NB4 (cell line): Measurements from ENCODE around the gene FSD1.

Experiments
- DNase-seq: peaks from one replicate; pipeline ENCODE4 v3.0.0; 2010; ENCODE audit warnings: low read depth
- H3K4me3 ChIP-seq: one replicate; pipeline ENCODE4 v1.5.1; 2011; ENCODE audit warnings: mild to moderate bottlenecking, low read depth, low read length, moderate library complexity
- MAX ChIP-seq: IDR thresholded peaks from 2 replicates; pipeline ENCODE4 v1.6.1; 2011; ENCODE audit warnings: low read depth, low read length
- MYC ChIP-seq: IDR thresholded peaks from 2 replicates; pipeline ENCODE4 v1.6.1; 2011; ENCODE audit warnings: low read depth, low read length
- POLR2A ChIP-seq: IDR thresholded peaks from 2 replicates; pipeline ENCODE4 v1.6.1; 2011; ENCODE audit warnings: mild to moderate bottlenecking; ENCODE audit not compliant: insufficient read length; ENCODE audit errors: extremely low read depth
- TF ChIP-seq, protein P1 (sequence below): IDR thresholded peaks from one replicate; pipeline ENCODE4 v1.5.1; 2012; ENCODE audit warnings: low read depth, low read length

The FSD1 gene

GRCh38 chr19:4371247-4372164 lies 67.1 kb downstream of the FSD1 start:
- DNase-seq: no peak
- no peak for TF ChIP-seq MYC
- TF ChIP-seq, protein P1, sequence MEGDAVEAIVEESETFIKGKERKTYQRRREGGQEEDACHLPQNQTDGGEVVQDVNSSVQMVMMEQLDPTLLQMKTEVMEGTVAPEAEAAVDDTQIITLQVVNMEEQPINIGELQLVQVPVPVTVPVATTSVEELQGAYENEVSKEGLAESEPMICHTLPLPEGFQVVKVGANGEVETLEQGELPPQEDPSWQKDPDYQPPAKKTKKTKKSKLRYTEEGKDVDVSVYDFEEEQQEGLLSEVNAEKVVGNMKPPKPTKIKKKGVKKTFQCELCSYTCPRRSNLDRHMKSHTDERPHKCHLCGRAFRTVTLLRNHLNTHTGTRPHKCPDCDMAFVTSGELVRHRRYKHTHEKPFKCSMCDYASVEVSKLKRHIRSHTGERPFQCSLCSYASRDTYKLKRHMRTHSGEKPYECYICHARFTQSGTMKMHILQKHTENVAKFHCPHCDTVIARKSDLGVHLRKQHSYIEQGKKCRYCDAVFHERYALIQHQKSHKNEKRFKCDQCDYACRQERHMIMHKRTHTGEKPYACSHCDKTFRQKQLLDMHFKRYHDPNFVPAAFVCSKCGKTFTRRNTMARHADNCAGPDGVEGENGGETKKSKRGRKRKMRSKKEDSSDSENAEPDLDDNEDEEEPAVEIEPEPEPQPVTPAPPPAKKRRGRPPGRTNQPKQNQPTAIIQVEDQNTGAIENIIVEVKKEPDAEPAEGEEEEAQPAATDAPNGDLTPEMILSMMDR: no peak
- no peak for TF ChIP-seq POLR2A
- no peak for TF ChIP-seq MAX
- H3K4me3 ChIP-seq: no peak overlapping the region

- DNase-seq: no peak
- TF ChIP-seq, protein P1: no peak
- TF ChIP-seq POLR2A (no peak), MAX (no peak), MYC (no peak)
- H3K4me3 ChIP-seq: no peak overlapping the region
Observed at GRCh38 chr19:4372165-4373012, 68.0 kb downstream of the FSD1 start.

- no peak overlapping the region for H3K4me3 ChIP-seq
- no peak for TF ChIP-seq POLR2A
- TF ChIP-seq, protein P1: no peak
- no peak for TF ChIP-seq MAX
- no peak for TF ChIP-seq MYC
- DNase-seq: no peak
Observed at GRCh38 chr19:4373013-4373367, 68.6 kb downstream of the FSD1 start.
